Hepatocyte (in vitro differentiated cells): ENCODE measurements around the gene CINP. TPM values are rescaled to one million over a fixed set of nuclear protein-coding genes. Genes with fewer than 3 reads are reported as not detected.

ENCODE experiments used
- DNase-seq: peaks from one replicate; pipeline ENCODE4 v3.0.0-alpha.2; 2016; ENCODE audit warnings: low spot score
- H2AFZ ChIP-seq: fragments of 200-600 bp; sonication (generic); 2 replicates; pipeline ENCODE4 v1.6.0; 2016; ENCODE audit warnings: antibody characterized with exemption, mild to moderate bottlenecking
- H3K27ac ChIP-seq: fragments of 200-600 bp; sonication (generic); 2 replicates; pipeline ENCODE4 v1.5.1; 2016; ENCODE audit warnings: mild to moderate bottlenecking
- H3K27me3 ChIP-seq: fragments of 200-600 bp; sonication (generic); 2 replicates; pipeline ENCODE4 v1.6.1; 2016
- H3K36me3 ChIP-seq: fragments of 200-600 bp; sonication (generic); replicated peaks from 2 replicates; pipeline ENCODE4 v1.5.1; 2016; ENCODE audit warnings: low read depth; ENCODE audit not compliant: insufficient read depth
- H3K4me1 ChIP-seq: fragments of 200-600 bp; sonication (generic); 2 replicates; pipeline ENCODE4 v1.5.1; 2016; ENCODE audit warnings: mild to moderate bottlenecking, moderate library complexity; ENCODE audit not compliant: insufficient read depth
- H3K4me2 ChIP-seq: fragments of 200-600 bp; sonication (generic); 2 replicates; pipeline ENCODE4 v1.6.0; 2016
- H3K4me3 ChIP-seq: fragments of 200-600 bp; sonication (generic); 2 replicates; pipeline ENCODE4 v1.5.1; 2016; ENCODE audit warnings: mild to moderate bottlenecking
- H3K79me2 ChIP-seq: fragments of 200-600 bp; sonication (generic); 2 replicates; pipeline ENCODE4 v1.6.0; 2017; ENCODE audit warnings: mild to moderate bottlenecking
- H3K9me2 ChIP-seq: fragments of 200-600 bp; sonication (generic); replicated peaks from 2 replicates; pipeline ENCODE4 v1.6.0; 2017; ENCODE audit warnings: mild to moderate bottlenecking; ENCODE audit not compliant: insufficient read depth
- H3K9me3 ChIP-seq: fragments of 200-600 bp; sonication (generic); 2 replicates; pipeline ENCODE4 v1.5.1; 2016; ENCODE audit warnings: low read depth, mild to moderate bottlenecking
- H4K20me1 ChIP-seq: fragments of 200-600 bp; sonication (generic); 2 replicates; pipeline ENCODE4 v1.6.0; 2016; ENCODE audit warnings: mild to moderate bottlenecking; ENCODE audit not compliant: insufficient read depth, poor library complexity, severe bottlenecking
- EZH2 ChIP-seq: fragments of 200-600 bp; sonication (generic); IDR thresholded peaks from 2 replicates; pipeline ENCODE4 v1.6.1; 2016; ENCODE audit warnings: antibody characterized with exemption, mild to moderate bottlenecking, borderline replicate concordance
- EZH2phosphoT487 ChIP-seq: fragments of 200-600 bp; sonication (generic); IDR thresholded peaks from one replicate; pipeline ENCODE4 v1.6.1; 2018; ENCODE audit warnings: antibody characterized with exemption, mild to moderate bottlenecking, low read depth, moderate library complexity; ENCODE audit not compliant: unreplicated experiment, severe bottlenecking
- WGBS: methylation state at CpG from one replicate; pipeline ENCODE4 v1.1.6; 2016; ENCODE audit warnings: low lambda C conversion rate; ENCODE audit errors: missing lambda C conversion rate; 5-methylcytosine and 5-hydroxymethylcytosine counted together
- polyA plus RNA-seq: library from polyadenylated mRNA; unstranded; fragments of >200 nt; fragmentation: Nextera tagmentation; extraction: Ambion mirVana; gene quantifications from 2 replicates; pipeline ENCODE4 v1.2.1, GENCODE V29; 2016
- total RNA-seq: library from RNA; depleted of rRNA; stranded (reverse); fragments of >200 nt; gene quantifications from 2 replicates; pipeline ENCODE4 v1.2.3, GENCODE V29; 2014
- TF ChIP-seq, protein P1 (sequence below): fragments of 200-600 bp; sonication (generic); IDR thresholded peaks from 2 replicates; pipeline ENCODE4 v1.5.1; 2016; ENCODE audit warnings: antibody characterized with exemption, mild to moderate bottlenecking; ENCODE audit not compliant: poor library complexity

The CINP gene
- total and polyA plus RNA-seq, 2 experiments from 2014 or later, result 22.9 to 40.2 TPM

DNA sequence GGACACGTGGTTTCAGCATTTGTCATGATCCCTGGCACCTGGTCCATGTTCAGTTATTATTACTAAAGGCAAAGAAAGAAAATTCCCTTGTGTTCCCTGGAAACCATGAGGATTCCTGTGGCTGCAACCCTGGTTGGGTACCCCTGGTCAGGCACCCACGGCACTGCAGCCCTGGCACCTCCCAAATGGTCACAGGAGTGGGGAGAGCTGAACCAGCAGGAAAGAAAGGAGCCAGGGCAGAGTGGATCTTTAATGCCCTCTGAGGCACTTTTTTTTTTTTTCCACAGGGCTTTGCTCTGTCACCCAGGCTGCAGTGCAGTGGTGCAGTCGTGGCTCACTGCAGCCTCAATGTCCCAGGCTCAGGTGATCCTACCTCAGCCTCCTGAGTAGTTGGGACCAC is 17.5 kb downstream of the CINP start:
- Histone ChIP-seq H3K4me2 (no peak overlapping the region), H2AFZ (no peak overlapping the region), H3K4me3 (no peak overlapping the region), H4K20me1 (no peaks in the 10 kb centered on the region), H3K9me2 (no peaks in the 10 kb centered on the region), H3K36me3 (no peaks in the 10 kb centered on the region), H3K79me2 (no peaks in the 10 kb centered on the region), H3K27ac (no peak overlapping the region), H3K9me3 (no peaks in the 10 kb centered on the region), H3K4me1 (no peaks in the 10 kb centered on the region), H3K27me3 (no peaks in the 10 kb centered on the region)
- 92% methylated on average over 3 of the region's 3 CpGs for WGBS
- TF ChIP-seq, protein P1, sequence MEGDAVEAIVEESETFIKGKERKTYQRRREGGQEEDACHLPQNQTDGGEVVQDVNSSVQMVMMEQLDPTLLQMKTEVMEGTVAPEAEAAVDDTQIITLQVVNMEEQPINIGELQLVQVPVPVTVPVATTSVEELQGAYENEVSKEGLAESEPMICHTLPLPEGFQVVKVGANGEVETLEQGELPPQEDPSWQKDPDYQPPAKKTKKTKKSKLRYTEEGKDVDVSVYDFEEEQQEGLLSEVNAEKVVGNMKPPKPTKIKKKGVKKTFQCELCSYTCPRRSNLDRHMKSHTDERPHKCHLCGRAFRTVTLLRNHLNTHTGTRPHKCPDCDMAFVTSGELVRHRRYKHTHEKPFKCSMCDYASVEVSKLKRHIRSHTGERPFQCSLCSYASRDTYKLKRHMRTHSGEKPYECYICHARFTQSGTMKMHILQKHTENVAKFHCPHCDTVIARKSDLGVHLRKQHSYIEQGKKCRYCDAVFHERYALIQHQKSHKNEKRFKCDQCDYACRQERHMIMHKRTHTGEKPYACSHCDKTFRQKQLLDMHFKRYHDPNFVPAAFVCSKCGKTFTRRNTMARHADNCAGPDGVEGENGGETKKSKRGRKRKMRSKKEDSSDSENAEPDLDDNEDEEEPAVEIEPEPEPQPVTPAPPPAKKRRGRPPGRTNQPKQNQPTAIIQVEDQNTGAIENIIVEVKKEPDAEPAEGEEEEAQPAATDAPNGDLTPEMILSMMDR, result no peak
- no peak for TF ChIP-seq EZH2phosphoT487
- no peak for TF ChIP-seq EZH2
- DNase-seq, result no peak

DNA sequence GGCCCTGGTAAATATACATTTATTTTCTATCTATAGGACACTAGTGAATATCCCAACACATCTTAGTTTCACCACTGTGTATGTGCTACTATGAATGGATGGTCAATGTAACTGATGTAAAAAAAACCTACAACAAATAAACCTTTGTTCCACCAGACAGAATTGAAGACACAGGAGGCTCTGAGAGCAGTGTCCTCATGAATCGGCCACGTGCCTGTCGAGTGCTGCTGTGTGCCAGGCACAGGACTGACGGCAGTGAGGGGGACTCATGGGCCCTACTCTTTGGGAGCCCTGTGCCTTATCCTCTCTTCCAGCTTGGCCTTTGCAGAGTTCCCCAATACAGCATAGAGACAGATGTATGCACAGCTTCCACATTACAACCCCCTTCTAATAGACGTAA is 18.2 kb downstream of the CINP start:
- no peak for TF ChIP-seq EZH2phosphoT487
- no peak for TF ChIP-seq EZH2
- TF ChIP-seq, protein P1, result no peak
- DNase-seq, result no peak
- Histone ChIP-seq H4K20me1 (no peaks in the 10 kb centered on the region), H3K36me3 (no peaks in the 10 kb centered on the region), H3K9me2 (no peaks in the 10 kb centered on the region), H3K4me1 (no peaks in the 10 kb centered on the region), H3K27me3 (no peaks in the 10 kb centered on the region), H3K27ac (no peak overlapping the region), H3K79me2 (no peaks in the 10 kb centered on the region), H2AFZ (no peak overlapping the region), H3K4me2 (no peak overlapping the region), H3K9me3 (no peaks in the 10 kb centered on the region), H3K4me3 (no peak overlapping the region)
- WGBS, result 97% methylated on average over 5 of the region's 5 CpGs

DNA sequence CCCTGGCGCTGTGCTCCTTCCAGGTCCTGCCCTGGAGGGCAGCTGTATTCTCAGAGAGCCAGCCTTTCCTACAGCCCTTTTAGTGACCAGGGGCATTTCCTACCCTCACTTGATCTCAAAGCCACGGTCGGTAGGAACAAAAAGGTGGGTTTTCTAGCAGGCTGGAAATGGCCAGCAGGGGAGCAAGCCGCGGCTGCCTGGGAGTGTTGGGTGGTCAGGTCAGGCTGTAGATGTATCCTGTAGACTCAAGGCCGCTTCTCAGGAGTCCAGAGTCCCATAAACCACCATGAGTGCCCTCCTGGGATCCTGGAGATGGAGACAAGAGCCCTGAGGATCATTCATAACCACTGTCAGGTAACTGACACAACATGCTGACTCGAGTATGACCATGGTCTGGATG is 18.6 kb downstream of the CINP start:
- H3K27ac ChIP-seq, result no peak overlapping the region
- no peaks in the 10 kb centered on the region for H3K27me3 ChIP-seq
- no peak overlapping the region for H3K4me2 ChIP-seq
- no peaks in the 10 kb centered on the region for H3K79me2 ChIP-seq
- H3K4me3 ChIP-seq, result no peak overlapping the region
- TF ChIP-seq, protein P1, result no peak
- TF ChIP-seq EZH2phosphoT487 (no peak), EZH2 (no peak)
- no peak overlapping the region for H2AFZ ChIP-seq
- no peaks in the 10 kb centered on the region for H3K4me1 ChIP-seq
- no peaks in the 10 kb centered on the region for H3K9me2 ChIP-seq
- DNase-seq, result no peak
- no peaks in the 10 kb centered on the region for H4K20me1 ChIP-seq
- no peaks in the 10 kb centered on the region for H3K36me3 ChIP-seq
- WGBS, result 96% methylated on average over 7 of the region's 7 CpGs
- no peaks in the 10 kb centered on the region for H3K9me3 ChIP-seq

DNA sequence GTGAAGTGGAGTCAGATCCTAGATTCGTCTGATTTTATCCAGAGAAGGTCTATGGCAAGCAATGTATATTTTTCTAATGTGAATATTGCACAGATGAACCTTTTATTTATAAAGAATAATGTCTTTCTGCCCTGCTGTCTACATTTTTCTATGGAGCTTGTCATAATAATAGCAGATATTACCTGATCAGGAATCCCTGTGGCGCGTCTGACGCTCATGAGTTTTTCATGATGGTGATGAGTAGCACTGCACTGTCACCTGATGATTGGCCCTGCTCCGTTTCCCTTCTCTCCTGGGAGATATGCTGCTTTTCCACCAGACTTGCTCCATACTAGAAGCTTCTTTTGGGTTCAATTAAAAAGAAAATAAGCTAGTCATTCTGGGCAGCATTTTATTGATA is 20.5 kb downstream of the CINP start:
- Histone ChIP-seq H4K20me1 (no peaks in the 10 kb centered on the region), H3K27ac (no peak overlapping the region), H3K36me3 (no peaks in the 10 kb centered on the region), H3K9me3 (no peaks in the 10 kb centered on the region), H3K4me3 (no peak overlapping the region), H3K4me2 (no peak overlapping the region), H3K4me1 (no peaks in the 10 kb centered on the region), H3K27me3 (no peaks in the 10 kb centered on the region), H2AFZ (no peak overlapping the region), H3K79me2 (no peaks in the 10 kb centered on the region), H3K9me2 (no peaks in the 10 kb centered on the region)
- no peak for TF ChIP-seq EZH2phosphoT487
- no peak for TF ChIP-seq EZH2
- TF ChIP-seq, protein P1, result no peak
- 94% methylated on average over 5 of the region's 5 CpGs for WGBS
- DNase-seq, result no peak
